ENCODE results near the gene MAST4. TPM values are rescaled to one million over a fixed set of nuclear protein-coding genes. Genes with fewer than 3 reads are reported as not detected.
"Not testable (repeated sequence)": the region's sequence is repeated elsewhere in the genome, so short reads cannot be mapped to it uniquely, and the experiment has no call there.

MAST4 gene
- total RNA-seq, 1 donor from 2014 or later: 45.2 TPM

- not testable (repeated sequence) for DNase-seq (ENCODE audit: low spot score)
These were observed 99.6 kb downstream of the MAST4 start for GRCh38 chr5:66695840-66696239.

- DNase-seq (ENCODE audit: low spot score): no peak
These were observed 101.8 kb downstream of the MAST4 start for GRCh38 chr5:66697796-66698564.

GRCh38 chr5:66701244-66701643 lies 105.1 kb downstream of the MAST4 start:
- DNase-seq (ENCODE audit: low spot score): no peak

GRCh38 chr5:66702426-66702825 lies 106.2 kb downstream of the MAST4 start:
- DNase-seq (ENCODE audit: low spot score): no peak

- DNase-seq (ENCODE audit: low spot score): no peak
These were observed 108.7 kb downstream of the MAST4 start for GRCh38 chr5:66704790-66705425.

- no peak for DNase-seq (ENCODE audit: low spot score)
These were observed 112.2 kb downstream of the MAST4 start for GRCh38 chr5:66708368-66708767.

GRCh38 chr5:66710557-66711088 lies 114.4 kb downstream of the MAST4 start:
- no peak for DNase-seq (ENCODE audit: low spot score)

- no peak for DNase-seq (ENCODE audit: low spot score)
These were observed 117.8 kb downstream of the MAST4 start for GRCh38 chr5:66713998-66714397.

GRCh38 chr5:66717455-66718373 lies 121.5 kb downstream of the MAST4 start:
- no peak for DNase-seq (ENCODE audit: low spot score)

- no peak for DNase-seq (ENCODE audit: low spot score)
These were observed 122.3 kb downstream of the MAST4 start for GRCh38 chr5:66718374-66719002.

GRCh38 chr5:66720780-66721179 lies 124.6 kb downstream of the MAST4 start:
- no peak for DNase-seq (ENCODE audit: low spot score)

GRCh38 chr5:66722686-66723085 lies 126.5 kb downstream of the MAST4 start:
- DNase-seq (ENCODE audit: low spot score): no peak

GRCh38 chr5:66724349-66725139 lies 128.4 kb downstream of the MAST4 start:
- no peak for DNase-seq (ENCODE audit: low spot score)

- DNase-seq (ENCODE audit: low spot score): no peak
These were observed 131.4 kb downstream of the MAST4 start for GRCh38 chr5:66727630-66728029.

GRCh38 chr5:66728049-66728448 lies 131.9 kb downstream of the MAST4 start:
- DNase-seq (ENCODE audit: low spot score): no peak

GRCh38 chr5:66737096-66737495 lies 140.9 kb downstream of the MAST4 start:
- no peak for DNase-seq (ENCODE audit: low spot score)

GRCh38 chr5:66738136-66738535 lies 141.9 kb downstream of the MAST4 start:
- DNase-seq (ENCODE audit: low spot score): no peak

- no peak for DNase-seq (ENCODE audit: low spot score)
These were observed 142.8 kb downstream of the MAST4 start for GRCh38 chr5:66739021-66739420.

GRCh38 chr5:66739951-66740350 lies 143.8 kb downstream of the MAST4 start:
- DNase-seq (ENCODE audit: low spot score): no peak

GRCh38 chr5:66741394-66741793 lies 145.2 kb downstream of the MAST4 start:
- no peak for DNase-seq (ENCODE audit: low spot score)

Data from mesenteric fat pad (tissue), 1 donor.